GM12892 (cell line): Measurements from ENCODE around the gene STAT6.

Experiments used
- POLR2A ChIP-seq: IDR thresholded peaks from 2 replicates; pipeline ENCODE4 v1.6.1; 2011; ENCODE audit warnings: low read depth, low read length, control low read depth
- POLR2AphosphoS5 ChIP-seq: IDR thresholded peaks from 2 replicates; pipeline ENCODE4 v1.6.1; 2011; ENCODE audit warnings: low read depth, low read length, control low read depth
- TAF1 ChIP-seq: IDR thresholded peaks from 2 replicates; pipeline ENCODE4 v1.6.1; 2011; ENCODE audit warnings: low read depth, mild to moderate bottlenecking, control low read depth, low read length, borderline replicate concordance

- TF ChIP-seq TAF1: no peak
- no peak for TF ChIP-seq POLR2A
- TF ChIP-seq POLR2AphosphoS5: no peak
Observed at GRCh38 chr12:57149245-57149900, 38.2 kb upstream of the STAT6 start.
